NOMO-1 (cell line): ENCODE results near the gene C11orf16.
A peak's percentile ranks its signal among the peaks of the same experiment; 100 is the strongest.
"Not testable (repeated sequence)": the region's sequence is repeated elsewhere in the genome, so short reads cannot be mapped to it uniquely, and the experiment has no call there.

Source experiments
- DNase-seq, 2 experiments: peaks; one replicate each; lab custom pipeline; 2025; ENCODE audit not compliant: unreplicated experiment in 2 of 2; lab: John Stamatoyannopoulos, UW

Gene C11orf16

GRCh38 chr11:8905528-8906165, 27.1 kb downstream of the C11orf16 start:
- no peak for DNase-seq

DNA sequence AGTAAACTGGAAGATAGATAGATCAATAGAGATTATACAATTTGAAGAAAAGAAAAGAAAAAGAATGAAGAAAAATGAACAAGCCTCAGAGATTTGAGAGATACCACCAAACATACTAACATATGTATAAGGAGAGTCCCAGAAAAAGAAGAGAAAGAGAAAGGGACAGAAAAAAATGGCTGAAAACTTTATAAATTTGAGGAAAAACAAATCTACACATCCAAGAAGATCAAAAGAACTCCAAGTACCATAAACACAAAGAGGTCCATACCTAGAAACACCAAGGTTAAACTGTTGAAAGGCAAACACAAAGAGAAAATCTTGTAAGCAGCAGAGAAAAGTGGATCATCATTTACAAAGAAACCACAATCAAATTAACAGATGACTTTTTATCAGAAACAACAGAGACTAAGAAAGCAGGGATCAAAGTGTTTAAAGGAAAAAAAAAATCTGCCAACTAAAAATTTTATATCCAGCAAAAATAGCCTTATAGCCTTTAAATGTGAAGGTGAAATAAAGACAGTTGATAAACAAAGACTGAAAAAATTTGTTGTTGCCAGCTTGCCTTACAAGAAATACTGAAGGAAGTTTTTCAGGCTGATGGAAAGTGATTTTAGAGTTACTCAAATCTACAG, 33.5 kb downstream of the C11orf16 start:
- no peak for DNase-seq

GRCh38 chr11:8891185-8891584, 41.6 kb downstream of the C11orf16 start:
- DNase-seq: not testable (repeated sequence)

- no peak for DNase-seq
Observed at GRCh38 chr11:8886322-8886721, 46.4 kb downstream of the C11orf16 start.

DNA sequence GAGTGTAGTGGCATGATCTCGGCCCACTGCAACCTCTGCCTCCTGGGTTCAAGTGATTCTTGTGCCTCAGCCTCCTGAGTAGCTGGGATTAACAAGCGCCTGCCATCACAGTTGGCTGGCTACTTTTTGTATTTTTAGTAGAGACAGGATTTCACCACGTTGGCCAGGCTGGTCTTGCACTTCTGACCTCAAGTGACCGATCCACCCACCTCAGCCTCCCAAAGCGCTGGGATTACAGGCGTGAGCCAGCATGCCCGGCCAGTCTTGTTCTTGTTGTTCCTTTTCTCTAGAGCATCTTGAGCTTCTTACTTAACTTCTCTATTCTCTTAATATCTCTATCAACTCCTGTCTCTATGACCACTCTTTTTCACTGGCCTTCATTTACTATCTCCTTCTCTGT, 51.2 kb downstream of the C11orf16 start:
- not testable (repeated sequence) for DNase-seq

DNA sequence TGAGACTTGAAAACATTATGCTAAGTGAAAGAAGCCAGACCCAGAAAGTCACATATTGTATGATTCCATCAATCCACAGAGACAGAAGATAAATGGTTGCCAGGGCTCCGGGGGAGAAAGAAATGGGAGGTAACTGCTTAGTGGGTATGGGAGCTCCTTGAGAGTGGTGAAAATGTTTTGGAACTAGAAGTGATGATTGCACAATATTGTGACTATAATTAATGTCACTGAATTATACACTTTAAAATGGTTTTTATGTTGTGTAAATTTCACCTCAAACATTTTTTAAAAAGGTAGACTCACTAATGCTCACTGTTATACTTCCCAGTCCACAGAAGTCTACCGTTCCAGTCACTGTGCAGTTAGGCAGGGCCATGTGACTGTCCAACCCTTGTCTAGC, 54.0 kb downstream of the C11orf16 start:
- no peak for DNase-seq

DNA sequence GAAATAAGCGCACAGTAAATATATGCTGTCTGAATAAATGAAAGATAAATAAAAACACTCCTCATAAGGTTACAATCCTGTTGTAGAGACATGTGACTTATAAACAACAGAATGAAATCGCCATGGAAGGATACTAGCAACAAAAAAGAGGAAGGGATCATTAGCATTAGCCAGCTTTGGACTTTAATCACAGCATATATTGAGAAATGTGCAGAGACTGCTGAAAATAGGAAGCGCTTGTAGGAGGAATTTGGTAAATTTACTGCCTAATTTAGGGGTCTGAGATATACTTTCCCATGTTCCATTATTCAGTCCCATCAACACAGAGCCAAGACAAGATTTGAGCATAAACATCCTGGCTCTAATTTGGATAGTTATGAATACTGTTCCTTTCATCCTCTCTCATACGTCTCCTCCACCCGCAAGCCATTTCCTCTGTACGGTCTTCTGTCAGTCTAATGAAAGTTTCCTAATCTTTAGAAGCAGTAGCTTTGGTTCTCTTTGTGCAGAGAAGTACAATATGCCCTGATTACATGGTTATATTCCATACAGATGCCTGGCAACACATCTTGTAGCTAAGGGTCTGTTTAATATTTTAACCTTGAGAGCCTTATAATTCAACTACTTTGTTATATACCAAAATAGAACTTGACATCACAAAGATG, 58.9 kb downstream of the C11orf16 start:
- peak; percentile 62 to 77 for DNase-seq

DNA sequence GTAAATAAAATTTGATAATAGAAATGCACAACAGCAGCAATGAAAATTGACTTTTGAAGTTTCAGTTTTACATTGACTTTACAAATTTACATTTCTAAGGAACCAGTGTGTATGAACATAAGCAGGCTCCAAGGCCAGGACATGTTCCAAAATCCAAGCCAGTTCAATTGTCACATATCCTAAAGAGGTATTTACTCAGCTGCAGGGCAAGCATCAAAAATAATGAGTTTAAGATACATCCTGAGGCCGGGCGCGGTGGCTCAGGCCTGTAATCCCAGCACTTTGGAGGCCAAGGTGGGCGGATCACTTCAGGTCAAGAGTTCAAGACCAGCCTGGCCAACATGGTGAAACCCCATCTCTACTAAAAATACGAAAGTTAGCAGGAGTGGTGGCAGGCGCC, 60.8 kb downstream of the C11orf16 start:
- no peak for DNase-seq

GRCh38 chr11:8871171-8871775, 61.5 kb downstream of the C11orf16 start:
- DNase-seq: no peak

- peak in 1 of 2 experiments; percentile 10 for DNase-seq
Observed at GRCh38 chr11:8870411-8871170, 62.2 kb downstream of the C11orf16 start.
